NCI-H1105 treated with DMSO at 0.1 percent for 48 hours (cell line): ENCODE data around the gene UBXN2A.
"Not testable (repeated sequence)": the region's sequence is repeated elsewhere in the genome, so short reads cannot be mapped to it uniquely, and the experiment has no call there.

Source experiments
- DNase-seq: peaks from one replicate; lab custom pipeline; 2025; lab: John Stamatoyannopoulos, UW

The UBXN2A gene

DNA sequence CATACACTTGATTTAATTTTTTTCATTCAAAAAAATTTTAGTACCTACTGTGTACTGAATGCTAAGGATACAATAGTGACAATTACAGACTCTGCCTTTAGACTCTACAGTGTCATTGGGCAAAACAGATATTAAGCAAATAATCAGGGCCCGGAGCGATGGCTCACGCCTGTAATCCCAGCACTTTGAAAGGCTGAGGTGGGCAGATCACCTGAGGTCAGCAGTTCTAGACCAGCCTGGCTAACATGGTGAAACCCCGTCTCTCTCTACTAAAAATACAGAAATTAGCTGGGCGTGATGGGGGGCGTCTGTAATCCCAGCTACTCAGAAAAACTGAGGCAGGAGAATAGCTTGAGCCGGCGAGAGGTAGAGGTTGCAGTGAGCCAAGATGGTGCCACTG lies 1.4 kb downstream of the UBXN2A start:
- DNase-seq: no peak

DNA sequence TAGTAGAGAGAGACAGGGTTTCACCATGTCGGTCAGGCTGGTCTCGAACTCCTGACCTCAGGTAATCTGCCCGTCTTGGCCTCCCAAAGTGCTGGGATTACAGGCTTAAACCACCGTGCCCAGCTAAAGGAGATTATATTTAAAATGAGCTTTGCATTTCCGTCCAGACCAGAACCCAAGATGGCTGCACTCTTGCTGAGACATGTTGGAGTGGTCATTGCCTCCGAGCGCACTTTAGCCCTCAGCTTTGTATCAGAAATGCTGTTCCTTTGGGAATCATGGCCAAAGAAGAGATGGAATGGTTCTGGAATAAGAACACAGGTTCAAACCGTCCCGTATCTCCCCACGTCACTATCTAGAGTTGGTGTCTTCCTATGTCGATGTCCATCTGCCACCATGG lies 3.4 kb downstream of the UBXN2A start:
- DNase-seq: no peak

DNA sequence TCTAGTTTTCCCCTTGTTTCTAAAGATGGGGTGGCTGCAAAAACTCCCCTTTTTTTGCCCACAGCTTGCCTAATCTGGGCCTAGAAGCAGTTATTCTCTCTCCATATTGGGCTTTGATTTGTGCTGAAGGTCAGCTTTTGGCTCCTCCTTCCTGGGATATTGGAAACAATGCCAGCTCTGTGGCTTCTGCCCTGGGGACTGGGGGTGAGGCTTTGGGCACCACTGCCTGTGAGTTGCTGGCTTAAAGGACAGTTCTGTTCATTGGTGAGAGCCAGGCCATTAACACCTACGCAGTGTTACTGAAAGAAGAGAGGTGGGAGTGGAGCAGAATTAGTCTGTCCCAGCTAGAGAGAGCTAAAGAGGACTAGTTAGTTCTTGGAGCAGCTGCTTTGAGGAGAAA lies 4.3 kb downstream of the UBXN2A start:
- DNase-seq: no peak

DNA sequence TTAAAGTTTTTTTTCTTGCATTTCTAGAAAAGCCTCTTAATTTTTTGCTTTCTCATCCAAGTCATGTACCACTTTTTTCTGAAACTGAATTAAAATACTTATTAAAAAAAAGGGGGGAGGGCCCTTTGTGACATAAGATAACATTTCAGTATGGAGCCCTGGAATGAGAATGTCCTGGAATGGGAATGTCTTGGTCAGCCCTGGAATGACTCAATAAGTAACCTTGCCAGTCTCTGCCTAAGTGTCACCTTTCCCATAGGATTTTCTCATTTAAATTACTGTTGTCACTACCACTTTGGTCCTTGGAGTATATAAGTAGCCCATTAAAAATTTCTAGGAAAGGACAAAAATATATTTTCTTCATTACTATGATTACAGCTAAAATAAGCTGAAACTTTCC lies 4.7 kb downstream of the UBXN2A start:
- no peak for DNase-seq

DNA sequence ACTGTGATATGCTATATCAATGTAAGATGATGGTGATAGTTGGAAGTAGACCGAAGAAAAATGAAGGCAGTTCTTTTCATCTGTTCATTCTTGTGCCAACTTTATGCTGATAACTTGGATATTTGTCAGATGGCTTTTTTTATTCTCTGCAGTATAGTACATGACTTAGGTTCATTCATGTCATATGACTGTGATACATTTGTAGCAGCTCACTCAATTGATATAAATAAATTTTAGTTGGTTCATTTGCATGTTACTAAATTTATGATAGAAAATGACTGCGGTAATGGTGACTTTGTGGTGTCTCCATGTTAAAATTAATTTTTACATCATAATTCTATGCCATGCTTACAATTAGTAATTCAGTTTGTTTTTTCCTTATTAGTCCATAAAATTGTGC lies 7.1 kb downstream of the UBXN2A start:
- no peak for DNase-seq

DNA sequence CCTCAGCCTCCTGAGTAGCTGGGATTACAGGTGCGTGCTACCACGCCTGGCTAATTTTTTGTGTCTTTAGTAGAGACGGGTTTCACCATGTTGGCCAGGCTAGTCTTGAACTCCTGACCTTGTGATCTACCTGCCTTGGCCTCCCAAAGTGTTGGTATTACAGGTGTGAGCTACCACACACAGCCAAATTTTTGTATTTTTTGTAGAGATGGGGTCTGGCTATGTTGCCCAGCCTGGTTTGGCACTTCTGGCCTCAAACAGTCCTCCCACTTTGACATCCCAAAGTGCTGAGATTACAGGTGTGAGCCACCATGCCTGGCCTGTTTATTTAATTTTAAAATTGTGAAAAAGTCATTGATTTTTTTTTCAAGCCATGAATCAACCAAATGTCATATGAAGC lies 12.3 kb downstream of the UBXN2A start:
- not testable (repeated sequence) for DNase-seq

DNA sequence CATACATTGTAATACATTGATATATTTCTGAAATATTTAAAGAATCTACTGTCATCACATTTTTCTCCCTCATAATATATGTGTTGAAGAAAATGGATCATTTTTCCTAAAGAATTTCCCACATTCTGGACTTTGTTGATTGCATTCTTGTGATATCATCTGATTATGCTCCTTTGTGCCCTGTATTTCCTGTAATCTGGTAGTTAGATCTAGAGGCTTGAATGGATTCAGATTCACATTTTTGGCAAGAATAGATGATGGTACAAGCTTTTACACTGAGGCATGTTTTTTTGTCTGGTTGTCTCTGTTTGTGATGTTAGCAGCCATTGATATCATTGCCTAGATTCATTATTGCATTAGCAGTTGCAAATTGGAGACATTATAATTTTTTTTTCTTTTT lies 13.4 kb downstream of the UBXN2A start:
- DNase-seq: no peak

DNA sequence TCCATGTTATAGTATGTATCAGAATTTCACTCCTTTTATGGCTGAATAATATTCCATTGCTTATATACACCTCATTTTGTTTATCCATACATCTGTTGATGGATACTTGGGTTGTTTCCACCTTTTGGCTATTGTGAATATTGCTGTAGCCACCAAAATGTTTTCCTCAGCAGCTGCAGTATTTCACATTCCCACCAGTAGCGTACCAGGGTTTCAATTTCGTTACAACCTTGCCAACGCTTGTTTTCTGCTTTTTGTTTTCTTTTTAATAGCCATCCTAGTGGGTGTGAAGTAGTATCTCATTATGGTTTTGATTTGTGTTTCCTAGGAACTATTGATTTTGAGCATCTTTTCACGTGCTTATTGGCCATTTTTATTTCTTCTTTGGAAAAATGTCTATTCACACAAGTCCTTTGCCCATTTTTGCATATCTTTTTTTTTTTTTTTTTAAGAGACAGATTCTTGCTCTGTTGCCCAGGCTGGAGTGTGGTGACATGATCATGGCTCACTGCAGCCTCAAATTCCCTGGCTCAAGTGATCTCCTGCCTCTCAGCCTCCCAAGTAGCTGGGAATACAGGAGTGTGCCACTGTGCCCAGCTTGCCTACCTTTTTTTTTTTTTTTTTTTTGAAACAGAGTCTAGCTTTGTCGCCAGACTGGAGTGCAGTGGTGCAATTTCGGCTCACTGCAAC lies 14.2 kb downstream of the UBXN2A start:
- no peak for DNase-seq

DNA sequence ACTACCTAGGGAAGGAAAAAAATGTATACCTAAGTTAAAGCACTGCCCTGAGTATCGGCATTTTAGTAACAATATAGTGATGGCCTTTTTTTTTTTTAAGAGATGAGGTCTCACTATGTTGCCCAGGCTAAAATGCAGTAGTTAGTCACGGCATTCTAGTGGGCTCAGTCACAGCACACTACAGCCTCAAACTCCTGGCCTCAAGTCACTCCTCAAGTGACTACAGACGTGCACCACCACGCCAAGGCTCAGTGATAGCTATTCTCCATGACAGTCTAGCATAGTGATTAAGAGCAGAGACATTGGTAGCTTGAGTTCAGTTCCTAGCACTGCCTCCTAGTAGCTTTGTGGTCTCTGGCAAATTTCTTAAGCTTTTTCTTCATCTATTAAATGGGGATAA lies 27.6 kb downstream of the UBXN2A start:
- no peak for DNase-seq

DNA sequence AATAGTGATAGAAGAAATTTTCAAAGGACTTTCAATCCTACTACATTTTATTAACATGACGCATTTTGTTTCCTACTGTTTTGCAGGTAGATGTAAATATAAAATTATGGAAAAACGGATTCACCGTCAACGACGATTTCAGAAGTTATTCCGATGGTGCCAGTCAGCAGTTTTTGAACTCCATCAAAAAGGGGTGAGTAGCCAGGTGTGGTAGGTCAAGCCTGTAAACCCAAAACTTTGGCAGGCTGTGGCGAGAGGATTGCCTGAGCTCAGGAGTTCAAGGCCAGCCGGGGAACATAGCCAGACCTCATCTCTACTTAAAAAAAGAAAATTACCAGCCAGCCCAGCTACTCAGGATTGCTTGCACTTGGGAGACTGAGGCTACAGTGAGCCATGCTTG lies 36.6 kb downstream of the UBXN2A start:
- no peak for DNase-seq

DNA sequence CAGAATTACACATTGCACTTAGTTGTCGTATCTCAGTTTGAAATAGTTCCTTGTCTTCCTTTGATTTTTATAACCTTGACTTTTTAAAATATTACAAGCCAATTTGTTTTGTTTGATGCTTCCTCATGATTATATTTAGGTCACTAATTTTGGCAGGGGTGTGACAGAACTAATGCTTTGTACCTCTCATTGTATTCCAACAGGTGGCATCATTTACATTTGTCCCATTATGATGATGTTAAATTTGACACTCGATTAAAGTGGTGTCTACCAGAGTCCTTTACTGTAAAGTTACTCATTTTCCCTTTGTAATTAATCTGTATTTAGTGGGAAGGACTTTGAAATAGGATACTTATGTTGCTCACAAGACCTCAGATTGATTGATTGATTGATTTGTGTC lies 48.1 kb downstream of the UBXN2A start:
- DNase-seq: peak; percentile 9

DNA sequence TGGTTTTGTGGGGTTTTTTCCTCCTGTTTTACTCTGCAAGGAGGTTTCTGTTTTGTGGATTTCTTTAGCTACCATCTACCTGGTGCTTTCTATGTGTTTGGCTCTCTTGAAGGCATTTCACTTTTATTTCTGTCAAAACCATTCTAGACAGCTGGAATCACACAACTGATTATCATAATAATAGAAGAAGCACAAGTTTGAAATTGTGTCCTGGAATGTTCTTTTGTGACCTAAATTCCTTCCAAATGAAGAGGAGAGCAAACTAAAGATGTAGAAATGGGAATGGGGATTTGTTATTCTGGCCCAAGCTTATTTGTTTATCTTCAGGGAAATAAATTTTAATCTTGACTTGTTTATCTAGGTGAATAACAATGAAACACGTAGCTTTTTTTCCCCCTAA lies 52.7 kb downstream of the UBXN2A start:
- no peak for DNase-seq

DNA sequence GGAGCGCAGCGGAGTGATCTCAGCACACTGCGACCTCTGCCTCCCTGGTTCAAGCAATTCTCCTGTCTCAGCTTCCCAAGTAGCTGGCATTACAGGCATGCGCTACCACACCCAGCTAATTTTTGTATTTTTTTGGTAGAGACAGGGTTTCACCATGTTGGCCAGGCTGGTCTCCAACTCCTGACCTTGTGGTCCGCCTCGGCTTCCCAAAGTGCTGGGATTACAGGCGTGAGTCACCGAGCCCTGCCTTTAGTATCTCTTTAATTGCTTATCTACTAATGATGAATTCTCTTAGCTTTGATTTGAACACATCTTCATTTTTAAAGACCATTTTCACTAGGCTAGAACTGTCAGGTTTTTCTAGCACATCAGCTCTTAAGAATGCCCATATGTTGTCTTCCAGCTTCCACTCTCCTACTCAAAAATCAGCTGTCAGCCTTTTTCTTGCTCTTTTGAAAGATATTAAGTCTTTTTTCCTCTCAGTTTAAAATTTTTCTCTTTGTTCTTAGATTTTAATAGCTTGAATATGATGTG lies 53.5 kb downstream of the UBXN2A start:
- DNase-seq: no peak

DNA sequence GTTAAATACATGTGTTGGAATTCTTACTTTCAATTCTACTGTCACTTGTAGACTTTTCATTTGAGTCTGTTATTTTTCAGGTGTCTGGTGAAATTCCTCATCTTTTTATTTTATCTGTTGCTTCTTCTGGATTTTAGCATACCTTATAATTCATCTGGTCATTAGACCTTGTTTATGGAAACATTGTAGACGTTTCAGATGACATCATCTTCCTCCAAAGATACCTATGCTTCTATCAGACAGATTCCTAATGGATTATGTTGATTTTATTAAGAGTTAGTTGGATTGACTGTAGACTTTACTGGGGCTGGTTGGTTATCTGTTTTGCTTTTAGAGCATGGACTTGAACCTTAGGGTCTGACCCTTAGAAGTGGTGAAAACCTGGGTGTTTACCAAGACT lies 54.3 kb downstream of the UBXN2A start:
- DNase-seq: no peak

DNA sequence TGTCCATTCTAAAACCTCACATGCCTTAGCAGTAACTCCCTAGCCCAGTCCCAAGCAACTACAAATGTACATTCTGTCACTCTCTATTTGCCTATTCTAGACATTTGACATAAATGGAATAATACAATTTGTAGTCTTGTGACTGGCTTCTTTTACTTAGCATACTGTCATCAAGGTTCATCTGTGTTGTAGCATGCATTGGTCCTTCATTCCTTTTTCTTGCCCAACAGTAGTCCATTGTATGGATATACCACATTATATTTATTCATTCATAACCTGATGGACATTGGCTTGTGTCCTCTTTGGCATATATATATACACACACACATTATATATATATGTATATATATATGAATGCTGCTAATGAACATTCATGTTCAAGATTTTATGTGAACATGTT lies 67.4 kb downstream of the UBXN2A start:
- DNase-seq: no peak

DNA sequence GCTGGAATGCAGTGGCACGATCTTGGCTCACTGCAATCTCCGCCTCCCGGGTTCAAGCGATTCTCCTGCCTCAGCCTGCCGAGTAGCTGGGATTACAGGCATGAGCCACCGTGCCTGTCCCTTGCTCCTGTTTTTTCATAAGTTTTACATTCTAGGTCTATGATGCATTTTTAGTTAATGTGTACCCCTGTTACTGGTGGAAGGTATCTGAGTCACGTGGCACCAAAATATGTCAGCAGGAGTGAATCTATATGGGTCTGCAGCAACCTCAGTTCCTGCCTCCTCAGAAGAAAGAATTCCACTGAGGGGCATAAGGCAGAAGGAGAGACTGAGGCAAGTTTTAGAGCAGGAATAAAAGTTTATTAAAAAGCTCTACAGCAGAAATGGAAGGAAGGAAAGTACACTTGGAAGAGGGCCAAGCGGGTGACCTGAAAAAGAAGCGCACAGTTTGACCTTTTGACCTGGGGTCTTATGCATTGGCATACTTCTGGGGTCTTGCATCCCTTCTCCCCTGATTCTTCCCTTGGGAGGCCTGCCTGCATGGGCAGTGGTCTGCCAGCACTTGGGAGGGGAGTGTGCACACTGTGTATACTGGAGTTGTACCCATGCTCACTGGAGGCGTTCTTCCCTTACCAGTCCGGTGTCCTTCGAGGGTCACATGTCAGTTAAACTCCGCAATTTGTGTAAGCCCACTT lies 68.6 kb downstream of the UBXN2A start:
- no peak for DNase-seq

DNA sequence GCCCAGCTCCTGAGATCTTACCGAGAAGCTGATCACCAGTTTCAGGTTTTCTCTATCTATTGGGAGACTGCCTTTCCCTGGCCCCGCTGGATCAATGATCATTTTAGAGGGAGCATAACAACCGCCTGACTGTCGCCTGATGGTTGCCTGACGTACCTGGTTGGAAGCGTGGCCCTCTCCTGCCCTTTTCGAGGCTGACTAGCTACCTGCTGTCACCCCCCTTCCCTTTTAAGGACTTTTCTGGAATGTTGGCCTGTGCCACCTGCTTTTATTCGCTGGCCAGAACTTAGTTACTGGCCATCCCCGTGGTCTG lies 69.1 kb downstream of the UBXN2A start:
- no peak for DNase-seq

DNA sequence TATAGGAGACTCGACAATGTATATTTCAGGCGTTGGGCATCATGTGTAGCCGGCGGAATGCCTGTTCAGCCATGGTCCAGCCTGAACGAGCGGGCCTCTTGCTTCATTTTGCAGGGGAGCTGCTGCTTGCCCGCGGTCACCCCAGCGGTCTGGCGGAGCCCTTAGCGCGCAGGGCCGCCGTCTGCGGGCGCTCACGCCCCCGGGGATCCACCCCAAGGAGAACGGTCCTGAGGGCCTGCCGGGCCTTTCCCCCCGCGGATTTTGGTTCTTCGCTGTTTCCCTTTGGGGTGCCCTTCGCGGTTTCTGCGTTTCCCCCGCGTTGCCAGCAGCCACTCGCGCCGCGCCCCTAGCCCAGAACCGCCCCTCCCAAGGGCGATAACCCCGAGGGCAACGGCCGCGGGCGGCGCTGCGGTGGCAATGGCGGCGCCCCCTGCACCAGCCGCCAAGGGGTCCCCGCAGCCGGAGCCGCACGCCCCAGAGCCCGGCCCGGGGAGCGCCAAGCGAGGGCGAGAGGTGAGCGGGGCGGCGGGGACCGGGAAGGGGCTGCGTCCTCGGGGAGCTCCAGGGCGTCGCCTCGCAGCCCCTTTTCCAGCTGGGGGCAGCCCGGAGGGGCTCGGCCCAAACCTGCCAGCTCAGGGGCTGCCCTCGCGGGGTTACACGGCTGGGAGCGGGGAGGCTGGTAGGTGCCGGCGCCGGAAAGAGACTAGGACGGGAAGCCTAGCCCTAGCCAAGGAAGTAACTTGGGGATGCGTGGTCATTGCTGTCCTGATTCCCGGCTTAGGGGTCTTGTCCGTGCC lies 69.6 kb downstream of the UBXN2A start, which contains the start of gene MFSD2B:
Gene MFSD2B (plus strand): TSS at position 406 of the 797 bp plus-strand sequence. CDS start 12 bp downstream, at position 418.
- DNase-seq: no peak

DNA sequence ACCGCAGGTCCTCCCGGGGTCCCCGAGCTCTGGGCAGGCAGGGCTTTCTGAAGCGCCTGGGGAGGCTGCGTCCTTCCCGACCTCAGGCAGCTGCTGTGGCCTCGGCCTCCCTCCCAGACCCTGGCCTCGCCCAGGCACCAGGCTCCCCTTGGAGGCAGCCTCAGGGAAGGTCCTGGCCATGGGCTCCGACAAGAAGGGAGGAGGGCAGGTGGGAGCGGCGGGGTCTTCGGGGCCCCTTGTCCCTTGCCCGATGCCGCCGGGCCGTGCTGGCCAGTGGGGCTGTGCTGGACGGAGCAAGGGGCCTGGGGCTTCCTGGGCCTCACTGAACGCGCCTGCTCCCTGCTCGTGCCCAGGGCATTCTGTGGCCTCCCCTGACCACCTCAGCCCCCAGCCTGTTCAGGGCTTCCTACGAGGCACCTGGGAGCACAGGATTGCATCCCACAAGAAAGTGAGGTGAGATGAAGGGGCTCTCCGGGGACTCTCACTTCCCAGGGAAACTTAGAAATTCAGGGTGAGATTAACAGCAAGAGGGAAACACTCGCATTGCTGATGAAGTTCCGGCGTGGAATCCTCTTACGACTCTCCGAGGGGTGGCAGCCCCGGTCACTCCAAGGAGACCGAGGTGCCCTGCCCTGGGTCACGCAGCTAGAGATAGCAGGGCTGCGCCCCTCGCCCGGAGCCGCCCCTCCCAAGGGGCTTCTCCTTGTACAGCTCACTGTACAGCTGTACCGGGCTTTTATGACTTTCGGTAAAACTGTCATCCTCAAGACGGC lies 70.4 kb downstream of the UBXN2A start:
- no peak for DNase-seq

DNA sequence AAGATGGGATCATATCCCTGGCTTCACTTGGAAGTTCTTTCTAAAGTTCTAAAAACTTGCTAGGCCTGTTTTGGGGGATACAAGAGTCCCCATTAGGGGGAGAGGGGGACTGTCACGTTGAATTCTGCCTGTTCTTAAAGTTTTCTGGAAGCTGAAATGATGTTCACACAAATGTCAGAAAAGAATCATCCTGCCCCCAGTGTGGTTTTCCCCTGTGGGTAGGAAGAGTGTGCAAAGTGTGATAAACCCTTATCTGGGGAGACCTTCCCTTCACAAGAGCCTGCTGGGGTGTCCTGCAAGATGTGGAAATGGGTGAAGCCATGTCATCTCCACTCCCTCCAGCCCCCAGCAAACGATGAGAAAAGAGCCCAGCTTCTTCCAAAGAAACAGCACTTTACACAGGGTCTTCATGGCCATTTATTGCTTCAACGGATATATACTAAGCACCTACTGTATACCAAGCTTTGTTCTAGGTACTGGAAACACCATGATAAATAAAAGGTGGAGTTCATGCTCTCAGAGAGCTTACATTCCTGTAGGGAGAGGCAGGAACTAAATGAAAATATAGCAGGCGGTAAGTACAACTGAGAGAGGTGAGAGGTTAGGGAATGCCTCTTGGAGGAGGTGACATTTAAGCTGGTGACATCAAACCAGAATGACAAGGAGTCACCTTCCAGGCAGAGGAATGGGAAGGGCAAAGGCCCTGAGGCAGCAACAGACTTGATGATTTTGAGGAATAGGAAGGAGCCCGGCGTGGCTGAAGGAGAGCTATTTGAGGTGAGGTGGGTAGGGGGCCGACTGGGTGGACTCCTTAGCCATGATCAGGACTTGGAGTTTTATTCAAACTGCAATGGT lies 71.2 kb downstream of the UBXN2A start:
- no peak for DNase-seq

DNA sequence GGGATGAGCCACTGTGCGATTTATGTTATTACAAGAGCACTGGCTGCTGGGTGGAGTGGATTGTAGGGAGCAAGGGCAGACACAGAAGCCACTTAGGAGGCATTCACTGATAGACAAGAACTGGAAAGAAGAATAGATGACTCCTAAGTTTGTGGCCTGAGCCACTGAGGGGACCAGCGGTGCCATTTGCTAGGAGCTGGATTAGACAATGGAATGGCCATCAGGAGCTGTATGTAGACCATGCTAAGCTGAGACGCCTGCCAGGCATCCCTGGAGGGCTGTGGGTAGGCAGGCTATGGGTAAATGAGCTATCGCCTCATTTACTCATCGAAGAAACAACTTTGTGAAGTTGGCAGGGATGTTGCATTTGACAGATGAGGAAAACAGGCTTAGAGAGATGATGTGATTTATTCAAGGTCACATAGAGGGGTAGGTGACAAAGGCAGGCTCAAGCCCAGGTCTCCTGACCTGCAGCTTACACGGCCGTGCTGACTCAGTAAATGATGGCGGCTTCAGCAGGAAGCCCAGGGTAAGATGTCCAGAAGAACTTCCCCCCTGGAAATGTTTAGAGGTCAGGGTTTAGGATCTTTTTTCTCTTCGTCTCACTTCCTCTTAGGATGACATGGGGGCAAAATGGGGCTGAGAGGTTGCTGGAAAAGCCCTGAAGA lies 72.4 kb downstream of the UBXN2A start:
- DNase-seq: no peak
